ENCODE data around the gene CFAP99.

CFAP99 gene

GRCh38 chr4:2402048-2402842 is 16.5 kb upstream of the CFAP99 start:
- DNase-seq (ENCODE audit: low spot score) = no peak
- in situ Hi-C loops (cut with MboI; ENCODE audit: low sequenced_read_pairs, unreplicated experiment) = no loop called here
- no peak for TF ChIP-seq CTCF (IDR thresholded peaks at IDR 0.05; ENCODE audit: borderline replicate concordance, control extremely low read depth, extremely low read depth, insufficient read depth, missing control alignments)

- no peak for TF ChIP-seq CTCF (IDR thresholded peaks at IDR 0.05; ENCODE audit: borderline replicate concordance, control extremely low read depth, extremely low read depth, insufficient read depth, missing control alignments)
- no peak for DNase-seq (ENCODE audit: low spot score)
- in situ Hi-C loops (cut with MboI; ENCODE audit: low sequenced_read_pairs, unreplicated experiment) = no loop called here
These were observed 15.8 kb upstream of the CFAP99 start for GRCh38 chr4:2402941-2403340.

- in situ Hi-C loops (cut with MboI; ENCODE audit: low sequenced_read_pairs, unreplicated experiment) = no loop called here
- no peak for DNase-seq (ENCODE audit: low spot score)
- no peak for TF ChIP-seq CTCF (IDR thresholded peaks at IDR 0.05; ENCODE audit: borderline replicate concordance, control extremely low read depth, extremely low read depth, insufficient read depth, missing control alignments)
These were observed 12.3 kb upstream of the CFAP99 start for GRCh38 chr4:2406406-2406805.

- no peak for DNase-seq (ENCODE audit: low spot score)
- in situ Hi-C loops (cut with MboI; ENCODE audit: low sequenced_read_pairs, unreplicated experiment) = no loop called here
- TF ChIP-seq CTCF (IDR thresholded peaks at IDR 0.05; ENCODE audit: borderline replicate concordance, control extremely low read depth, extremely low read depth, insufficient read depth, missing control alignments) = no peak
These were observed 11.8 kb upstream of the CFAP99 start for GRCh38 chr4:2406920-2407319.

- no peak for TF ChIP-seq CTCF (IDR thresholded peaks at IDR 0.05; ENCODE audit: borderline replicate concordance, control extremely low read depth, extremely low read depth, insufficient read depth, missing control alignments)
- in situ Hi-C loops (cut with MboI; ENCODE audit: low sequenced_read_pairs, unreplicated experiment) = no loop called here
- no peak for DNase-seq (ENCODE audit: low spot score)
These were observed 10.8 kb upstream of the CFAP99 start for GRCh38 chr4:2407991-2408342.

- no peak for DNase-seq (ENCODE audit: low spot score)
- TF ChIP-seq CTCF (IDR thresholded peaks at IDR 0.05; ENCODE audit: borderline replicate concordance, control extremely low read depth, extremely low read depth, insufficient read depth, missing control alignments) = no peak
These were observed 10.3 kb upstream of the CFAP99 start for GRCh38 chr4:2408401-2408958.

More at GRCh38 chr4:2408401-2408958, 10.3 kb upstream of the CFAP99 start:
- in situ Hi-C loops (cut with MboI; ENCODE audit: low sequenced_read_pairs, unreplicated experiment) = no loop called here

Measured in GM13976 (cell line).